ENCODE measurements around the gene TPCN2. TPM values are rescaled to one million over a fixed set of nuclear protein-coding genes. Genes with fewer than 3 reads are reported as not detected.

Gene TPCN2
- total RNA-seq, 1 experiment from 2014 or later, result 20.6 TPM

DNA sequence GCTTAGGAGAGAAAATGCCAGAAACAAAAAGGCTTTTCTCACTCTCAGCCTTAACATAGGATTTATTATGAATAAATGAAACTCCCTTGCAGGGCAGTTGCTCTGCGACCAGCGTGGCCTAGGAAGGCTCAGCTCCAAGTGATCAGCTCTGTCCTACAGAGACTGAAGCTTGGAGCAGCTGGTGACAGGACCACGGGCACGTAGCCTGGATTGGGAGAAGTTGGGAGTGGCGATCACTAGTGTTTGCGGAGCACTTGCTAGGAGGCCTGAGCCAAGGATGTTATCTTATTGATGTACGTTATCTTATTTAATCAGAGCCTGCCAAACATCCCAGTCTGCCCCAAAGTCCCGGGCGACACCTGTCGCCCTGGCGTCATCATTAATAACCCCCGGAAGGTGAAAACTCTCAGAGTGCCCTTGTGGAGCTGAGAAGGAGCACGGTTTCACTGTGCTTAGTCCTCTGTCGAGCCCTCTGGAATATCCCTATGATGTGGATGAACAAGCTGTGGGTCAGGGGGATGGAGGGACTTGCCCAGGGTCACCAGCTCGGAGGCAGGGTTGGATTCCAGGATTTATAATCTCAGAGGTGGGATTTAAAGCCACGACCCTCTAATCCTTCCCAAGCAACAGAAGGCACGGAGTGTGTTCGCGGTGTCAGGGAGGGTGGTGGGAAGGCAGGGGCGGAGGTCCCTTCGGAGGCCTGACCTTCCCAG, 66.2 kb downstream of the TPCN2 start (continued):
- TF ChIP-seq POLR2AphosphoS5 (IDR thresholded peaks at IDR 0.05; ENCODE audit: low read depth, low read length), result no peak

DNA sequence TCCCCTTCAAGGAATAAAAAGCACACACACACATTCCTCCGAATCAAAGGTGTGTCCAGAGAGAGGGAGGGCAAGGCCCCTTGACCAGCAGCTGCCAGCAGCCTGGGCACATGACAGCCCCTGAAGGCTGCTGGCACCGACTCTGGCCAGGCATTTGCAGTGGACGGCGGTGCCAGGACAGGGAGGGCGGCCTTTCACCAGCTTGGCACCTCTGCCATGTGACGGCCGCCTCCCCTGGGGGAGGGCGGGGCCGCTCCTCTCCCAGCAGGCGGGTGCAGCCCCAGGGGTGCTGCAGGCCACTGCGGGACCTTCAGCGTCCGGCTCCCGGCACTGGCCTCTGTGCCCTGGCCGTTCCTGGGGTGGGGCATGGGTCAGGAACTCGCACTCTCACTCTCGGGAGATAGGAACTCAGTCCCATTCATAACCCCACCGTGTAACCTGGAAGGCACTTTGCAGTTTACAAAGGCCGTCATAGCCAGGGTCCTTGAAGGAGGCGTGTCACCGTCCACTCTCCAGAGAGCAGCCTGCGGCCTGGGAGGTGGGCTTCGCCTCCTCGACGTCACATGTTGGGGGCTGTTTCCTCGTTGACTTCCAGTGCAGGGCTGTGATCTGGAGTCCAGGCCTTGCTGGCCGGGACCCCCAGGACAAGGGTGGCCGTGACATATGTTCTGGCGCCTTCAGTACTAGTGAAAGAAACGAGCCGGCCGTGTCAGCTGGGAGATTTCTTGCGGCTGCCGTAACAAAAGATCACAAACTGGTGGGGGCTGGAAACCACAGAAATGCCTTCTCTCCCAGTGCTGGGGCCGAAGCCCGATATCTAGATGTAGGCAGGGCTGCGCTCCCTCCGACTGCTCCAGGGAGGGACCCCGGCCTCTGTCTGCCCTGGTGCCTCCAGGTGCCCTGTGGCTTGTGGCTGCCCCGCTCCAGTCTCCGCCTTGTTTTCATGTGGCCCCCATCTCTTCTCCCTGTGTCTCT, 67.1 kb downstream of the TPCN2 start:
- POLR2A ChIA-PET, result no interaction called here
- H3K4me3 ChIP-seq (ENCODE audit: low read depth in 2 of 2, low read length in 2 of 2), result no peak overlapping the region
- no peaks in the 10 kb centered on the region for H3K9me3 ChIP-seq (ENCODE audit: control insufficient read depth, insufficient read depth, low read depth, low read length)
- intact Hi-C loops (cut with micrococcal nuclease; ENCODE audit: unreplicated experiment), result loop anchor here (10.0 kb wide), 1 partner anchor 259 kb away; no protein-coding TSS in a partner anchor
- TF ChIP-seq TCF7L2 (IDR thresholded peaks at IDR 0.05; ENCODE audit: low read depth, low read length) (no peak), POLR2AphosphoS5 (IDR thresholded peaks at IDR 0.05; ENCODE audit: low read depth, low read length) (no peak), SIN3A (IDR thresholded peaks at IDR 0.05; ENCODE audit: borderline replicate concordance, insufficient read depth, low read depth, low read length) (no peak)
- TF ChIP-seq, protein P1, sequence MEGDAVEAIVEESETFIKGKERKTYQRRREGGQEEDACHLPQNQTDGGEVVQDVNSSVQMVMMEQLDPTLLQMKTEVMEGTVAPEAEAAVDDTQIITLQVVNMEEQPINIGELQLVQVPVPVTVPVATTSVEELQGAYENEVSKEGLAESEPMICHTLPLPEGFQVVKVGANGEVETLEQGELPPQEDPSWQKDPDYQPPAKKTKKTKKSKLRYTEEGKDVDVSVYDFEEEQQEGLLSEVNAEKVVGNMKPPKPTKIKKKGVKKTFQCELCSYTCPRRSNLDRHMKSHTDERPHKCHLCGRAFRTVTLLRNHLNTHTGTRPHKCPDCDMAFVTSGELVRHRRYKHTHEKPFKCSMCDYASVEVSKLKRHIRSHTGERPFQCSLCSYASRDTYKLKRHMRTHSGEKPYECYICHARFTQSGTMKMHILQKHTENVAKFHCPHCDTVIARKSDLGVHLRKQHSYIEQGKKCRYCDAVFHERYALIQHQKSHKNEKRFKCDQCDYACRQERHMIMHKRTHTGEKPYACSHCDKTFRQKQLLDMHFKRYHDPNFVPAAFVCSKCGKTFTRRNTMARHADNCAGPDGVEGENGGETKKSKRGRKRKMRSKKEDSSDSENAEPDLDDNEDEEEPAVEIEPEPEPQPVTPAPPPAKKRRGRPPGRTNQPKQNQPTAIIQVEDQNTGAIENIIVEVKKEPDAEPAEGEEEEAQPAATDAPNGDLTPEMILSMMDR (IDR thresholded peaks at IDR 0.05), result no peak
- TF ChIP-seq, protein P2, sequence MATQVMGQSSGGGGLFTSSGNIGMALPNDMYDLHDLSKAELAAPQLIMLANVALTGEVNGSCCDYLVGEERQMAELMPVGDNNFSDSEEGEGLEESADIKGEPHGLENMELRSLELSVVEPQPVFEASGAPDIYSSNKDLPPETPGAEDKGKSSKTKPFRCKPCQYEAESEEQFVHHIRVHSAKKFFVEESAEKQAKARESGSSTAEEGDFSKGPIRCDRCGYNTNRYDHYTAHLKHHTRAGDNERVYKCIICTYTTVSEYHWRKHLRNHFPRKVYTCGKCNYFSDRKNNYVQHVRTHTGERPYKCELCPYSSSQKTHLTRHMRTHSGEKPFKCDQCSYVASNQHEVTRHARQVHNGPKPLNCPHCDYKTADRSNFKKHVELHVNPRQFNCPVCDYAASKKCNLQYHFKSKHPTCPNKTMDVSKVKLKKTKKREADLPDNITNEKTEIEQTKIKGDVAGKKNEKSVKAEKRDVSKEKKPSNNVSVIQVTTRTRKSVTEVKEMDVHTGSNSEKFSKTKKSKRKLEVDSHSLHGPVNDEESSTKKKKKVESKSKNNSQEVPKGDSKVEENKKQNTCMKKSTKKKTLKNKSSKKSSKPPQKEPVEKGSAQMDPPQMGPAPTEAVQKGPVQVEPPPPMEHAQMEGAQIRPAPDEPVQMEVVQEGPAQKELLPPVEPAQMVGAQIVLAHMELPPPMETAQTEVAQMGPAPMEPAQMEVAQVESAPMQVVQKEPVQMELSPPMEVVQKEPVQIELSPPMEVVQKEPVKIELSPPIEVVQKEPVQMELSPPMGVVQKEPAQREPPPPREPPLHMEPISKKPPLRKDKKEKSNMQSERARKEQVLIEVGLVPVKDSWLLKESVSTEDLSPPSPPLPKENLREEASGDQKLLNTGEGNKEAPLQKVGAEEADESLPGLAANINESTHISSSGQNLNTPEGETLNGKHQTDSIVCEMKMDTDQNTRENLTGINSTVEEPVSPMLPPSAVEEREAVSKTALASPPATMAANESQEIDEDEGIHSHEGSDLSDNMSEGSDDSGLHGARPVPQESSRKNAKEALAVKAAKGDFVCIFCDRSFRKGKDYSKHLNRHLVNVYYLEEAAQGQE (IDR thresholded peaks at IDR 0.05; ENCODE audit: insufficient read depth in 1 of 2, low read depth in 2 of 2, low read length in 1 of 2), result no peak
- DNase-seq (ENCODE audit: low read depth, low spot score) (no peak), ATAC-seq (peak; percentile 44)
- CTCF ChIA-PET, result no interaction called here
- H3K36me3 ChIP-seq (ENCODE audit: control insufficient read depth, insufficient read depth, low read length), result no peaks in the 10 kb centered on the region
- in situ Hi-C loops (cut with HindIII; ENCODE audit: low pct_unique_long_range_greater_than_20kb, low sequenced_read_pairs), result no loop called here
- no peaks in the 10 kb centered on the region for H3K27me3 ChIP-seq (ENCODE audit: control insufficient read depth, insufficient read depth, low read length)
- H3K4me1 ChIP-seq (ENCODE audit: control insufficient read depth, insufficient read depth, low read length), result peaks cover 26% of the 10 kb centered on the region
- no TSS peak for BruUV-seq (replicated peaks)
- peak overlapping the region; percentile 75 for H3K27ac ChIP-seq (ENCODE audit: low read length)

DNA sequence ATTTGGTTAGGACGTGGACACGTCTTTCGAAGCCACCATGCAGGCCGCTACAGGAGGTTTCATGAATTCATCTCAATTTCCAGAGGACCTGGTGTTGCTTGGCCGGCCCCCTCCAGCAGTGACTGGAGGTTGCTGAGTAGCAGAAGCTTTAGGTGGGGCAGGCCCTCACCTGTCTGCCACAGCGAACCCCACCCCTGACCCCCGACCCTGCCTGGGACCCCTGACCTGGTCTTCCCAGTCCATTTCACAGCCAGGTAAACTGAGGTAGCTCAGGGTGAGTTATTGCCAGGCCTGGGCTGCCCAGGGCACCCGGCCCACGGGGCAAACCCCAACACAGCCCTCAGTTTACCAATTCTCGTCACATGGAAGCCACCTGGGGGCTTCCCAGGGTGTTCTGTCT, 67.9 kb downstream of the TPCN2 start:
- Histone ChIP-seq H3K4me3 (ENCODE audit: low read depth in 2 of 2, low read length in 2 of 2) (no peak overlapping the region), H3K27ac (ENCODE audit: low read length) (peak overlapping the region; percentile 75), H3K9me3 (ENCODE audit: control insufficient read depth, insufficient read depth, low read depth, low read length) (no peaks in the 10 kb centered on the region), H3K36me3 (ENCODE audit: control insufficient read depth, insufficient read depth, low read length) (no peaks in the 10 kb centered on the region), H3K4me1 (ENCODE audit: control insufficient read depth, insufficient read depth, low read length) (peaks cover 34% of the 10 kb centered on the region), H3K27me3 (ENCODE audit: control insufficient read depth, insufficient read depth, low read length) (no peaks in the 10 kb centered on the region)
- DNase-seq (ENCODE audit: low read depth, low spot score) (no peak), ATAC-seq (no peak)
- BruUV-seq (replicated peaks), result no TSS peak
- intact Hi-C loops (cut with micrococcal nuclease; ENCODE audit: unreplicated experiment) (loop anchor here (10.0 kb wide), 1 partner anchor 258 kb away; no protein-coding TSS in a partner anchor), in situ Hi-C loops (cut with HindIII; ENCODE audit: low pct_unique_long_range_greater_than_20kb, low sequenced_read_pairs) (no loop called here)
- TF ChIP-seq TCF7L2 (IDR thresholded peaks at IDR 0.05; ENCODE audit: low read depth, low read length) (no peak), POLR2AphosphoS5 (IDR thresholded peaks at IDR 0.05; ENCODE audit: low read depth, low read length) (no peak), SIN3A (IDR thresholded peaks at IDR 0.05; ENCODE audit: borderline replicate concordance, insufficient read depth, low read depth, low read length) (no peak)
- TF ChIP-seq, protein P1 (IDR thresholded peaks at IDR 0.05), result no peak
- TF ChIP-seq, protein P2 (IDR thresholded peaks at IDR 0.05; ENCODE audit: insufficient read depth in 1 of 2, low read depth in 2 of 2, low read length in 1 of 2), result no peak
- ChIA-PET CTCF (no interaction called here), POLR2A (no interaction called here)
